HepG2 (cell line): ENCODE results near the gene SLF1.

Experiments used
- CTCF ChIP-seq: sonication (generic); formaldehyde crosslinking; IDR thresholded peaks from 2 replicates; pipeline ENCODE4 v1.5.0; 2020; ENCODE audit warnings: mild to moderate bottlenecking, missing genetic modification reagents, moderate library complexity
- ELF4 ChIP-seq: sonication (generic); formaldehyde crosslinking; IDR thresholded peaks from 2 replicates; pipeline ENCODE4 v1.5.0; 2020; ENCODE audit warnings: missing genetic modification reagents, mild to moderate bottlenecking, moderate library complexity, borderline replicate concordance
- ETV6 ChIP-seq: sonication (generic); formaldehyde crosslinking; conservative IDR thresholded peaks from 2 replicates; pipeline ENCODE4 v1.4.0; 2020; ENCODE audit warnings: missing genetic modification reagents
- EZH2 ChIP-seq: conservative IDR thresholded peaks from 2 replicates; pipeline ENCODE4 v1.6.1; 2012; ENCODE audit warnings: mild to moderate bottlenecking, low read depth, low read length, moderate library complexity
- MEIS1 ChIP-seq: sonication (generic); formaldehyde crosslinking; IDR thresholded peaks from 2 replicates; pipeline ENCODE4 v1.9.0; 2021; ENCODE audit warnings: mild to moderate bottlenecking, missing genetic modification reagents, moderate library complexity, borderline replicate concordance
- NFYB ChIP-seq: sonication (generic); formaldehyde crosslinking; IDR thresholded peaks from 2 replicates; pipeline ENCODE4 v1.4.0; 2020; ENCODE audit warnings: missing genetic modification reagents
- POLR2A ChIP-seq, 2 experiments: IDR thresholded peaks; 2 replicates each; pipeline ENCODE4 v1.6.1; 2011; ENCODE audit warnings: low read depth in 2 of 2, low read length in 2 of 2, mild to moderate bottlenecking in 1 of 2, moderate library complexity in 1 of 2; ENCODE audit not compliant: insufficient read depth in 1 of 2
- POLR2AphosphoS5 ChIP-seq: IDR thresholded peaks from 2 replicates; pipeline ENCODE4 v1.6.1; 2012; ENCODE audit warnings: low read depth, low read length
- SAP130 ChIP-seq: IDR thresholded peaks from 2 replicates; pipeline ENCODE4 v1.6.1; 2016; ENCODE audit warnings: low read depth
- U2AF1 ChIP-seq: fragments of 200-400 bp; formaldehyde crosslinking; optimal IDR thresholded peaks from 2 replicates; pipeline ENCODE3; 2017; ENCODE audit warnings: mild to moderate bottlenecking, low read depth, low read length
- UBTF ChIP-seq: sonication (generic); formaldehyde crosslinking; IDR thresholded peaks from 2 replicates; pipeline ENCODE4 v1.4.0; 2020; ENCODE audit warnings: mild to moderate bottlenecking, missing genetic modification reagents
- ZBTB44 ChIP-seq: sonication (generic); formaldehyde crosslinking; IDR thresholded peaks from 2 replicates; pipeline ENCODE4 v1.4.0; 2020; ENCODE audit warnings: missing genetic modification reagents
- ZFP36 ChIP-seq: fragments of 150-350 bp; IDR thresholded peaks from 2 replicates; pipeline ENCODE4 v1.6.1; 2018; ENCODE audit warnings: borderline replicate concordance, low read length, low read depth; ENCODE audit not compliant: partially characterized antibody
- ZNF362 ChIP-seq: sonication (generic); formaldehyde crosslinking; IDR thresholded peaks from 2 replicates; pipeline ENCODE4 v1.4.0; 2020; ENCODE audit warnings: missing genetic modification reagents, mild to moderate bottlenecking, borderline replicate concordance

GRCh38 chr5:94745786-94746730 lies 127.6 kb downstream of the SLF1 start:
- no peak for TF ChIP-seq NFYB (CRISPR knock-in tag)
- TF ChIP-seq ZNF362 (CRISPR knock-in tag): no peak
- TF ChIP-seq ELF4 (CRISPR knock-in tag): no peak
- no peak for TF ChIP-seq ETV6 (CRISPR knock-in tag)
- no peak for TF ChIP-seq CTCF (CRISPR knock-in tag)
- TF ChIP-seq POLR2AphosphoS5: no peak
- no peak for TF ChIP-seq POLR2A (IDR thresholded peaks at IDR 0.05; ENCODE audit: insufficient read depth in 1 of 2, low read depth in 2 of 2, low read length in 2 of 2)
- TF ChIP-seq UBTF (CRISPR knock-in tag): no peak
- no peak for TF ChIP-seq U2AF1
- no peak for TF ChIP-seq ZBTB44 (CRISPR knock-in tag)
- no peak for TF ChIP-seq MEIS1 (CRISPR knock-in tag)
- TF ChIP-seq ZFP36: no peak
- no peak for TF ChIP-seq EZH2
- TF ChIP-seq SAP130 (CRISPR knock-in tag): no peak
